ENCODE results near the gene SNX5. TPM values are rescaled to one million over a fixed set of nuclear protein-coding genes. Genes with fewer than 3 reads are reported as not detected.

Gene SNX5
- total RNA-seq, 2 donors from 2014 or later, result 37.3 to 50.3 TPM

DNA sequence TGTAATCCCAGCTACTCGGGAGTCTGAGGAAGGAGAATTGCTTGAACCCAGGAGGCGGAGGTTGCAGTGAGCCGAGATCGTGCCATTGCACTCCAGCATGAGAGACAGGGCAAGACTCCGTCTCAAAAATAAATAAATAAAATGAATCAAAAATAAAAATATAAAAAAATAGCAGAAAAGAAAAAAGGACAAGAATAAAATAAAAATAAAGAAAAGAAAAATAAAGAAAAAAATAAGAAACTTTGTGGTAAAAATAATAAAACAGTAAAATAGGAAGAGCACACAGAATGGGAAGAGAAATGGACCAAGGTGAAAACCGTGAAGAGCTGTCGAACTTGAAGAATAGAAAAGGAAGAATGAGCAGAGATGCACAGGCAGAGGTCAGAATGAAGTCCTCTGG is 63.0 kb downstream of the SNX5 start:
- Histone ChIP-seq H3K27me3 (no peaks in the 10 kb centered on the region), H3K4me1 (peaks cover 0 to 3% of the 10 kb centered on the region in 2 donors), H3K27ac (no peak overlapping the region), H3K4me3 (no peak overlapping the region), H3K36me3 (no peaks in the 10 kb centered on the region), H3K9me3 (no peaks in the 10 kb centered on the region)
- TF ChIP-seq, protein P1, sequence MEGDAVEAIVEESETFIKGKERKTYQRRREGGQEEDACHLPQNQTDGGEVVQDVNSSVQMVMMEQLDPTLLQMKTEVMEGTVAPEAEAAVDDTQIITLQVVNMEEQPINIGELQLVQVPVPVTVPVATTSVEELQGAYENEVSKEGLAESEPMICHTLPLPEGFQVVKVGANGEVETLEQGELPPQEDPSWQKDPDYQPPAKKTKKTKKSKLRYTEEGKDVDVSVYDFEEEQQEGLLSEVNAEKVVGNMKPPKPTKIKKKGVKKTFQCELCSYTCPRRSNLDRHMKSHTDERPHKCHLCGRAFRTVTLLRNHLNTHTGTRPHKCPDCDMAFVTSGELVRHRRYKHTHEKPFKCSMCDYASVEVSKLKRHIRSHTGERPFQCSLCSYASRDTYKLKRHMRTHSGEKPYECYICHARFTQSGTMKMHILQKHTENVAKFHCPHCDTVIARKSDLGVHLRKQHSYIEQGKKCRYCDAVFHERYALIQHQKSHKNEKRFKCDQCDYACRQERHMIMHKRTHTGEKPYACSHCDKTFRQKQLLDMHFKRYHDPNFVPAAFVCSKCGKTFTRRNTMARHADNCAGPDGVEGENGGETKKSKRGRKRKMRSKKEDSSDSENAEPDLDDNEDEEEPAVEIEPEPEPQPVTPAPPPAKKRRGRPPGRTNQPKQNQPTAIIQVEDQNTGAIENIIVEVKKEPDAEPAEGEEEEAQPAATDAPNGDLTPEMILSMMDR (IDR thresholded peaks at IDR 0.05), result no peak
- DNase-seq (ENCODE audit: low spot score), result no peak

GRCh38 chr20:17904027-17904426 is 64.6 kb downstream of the SNX5 start:
- no peaks in the 10 kb centered on the region for H3K36me3 ChIP-seq
- H3K4me3 ChIP-seq, result no peak overlapping the region
- DNase-seq (ENCODE audit: low spot score), result no peak
- H3K27me3 ChIP-seq, result no peaks in the 10 kb centered on the region
- TF ChIP-seq, protein P1 (IDR thresholded peaks at IDR 0.05), result no peak
- no peak overlapping the region for H3K27ac ChIP-seq
- H3K4me1 ChIP-seq, result no peaks in the 10 kb centered on the region
- H3K9me3 ChIP-seq, result no peaks in the 10 kb centered on the region

DNA sequence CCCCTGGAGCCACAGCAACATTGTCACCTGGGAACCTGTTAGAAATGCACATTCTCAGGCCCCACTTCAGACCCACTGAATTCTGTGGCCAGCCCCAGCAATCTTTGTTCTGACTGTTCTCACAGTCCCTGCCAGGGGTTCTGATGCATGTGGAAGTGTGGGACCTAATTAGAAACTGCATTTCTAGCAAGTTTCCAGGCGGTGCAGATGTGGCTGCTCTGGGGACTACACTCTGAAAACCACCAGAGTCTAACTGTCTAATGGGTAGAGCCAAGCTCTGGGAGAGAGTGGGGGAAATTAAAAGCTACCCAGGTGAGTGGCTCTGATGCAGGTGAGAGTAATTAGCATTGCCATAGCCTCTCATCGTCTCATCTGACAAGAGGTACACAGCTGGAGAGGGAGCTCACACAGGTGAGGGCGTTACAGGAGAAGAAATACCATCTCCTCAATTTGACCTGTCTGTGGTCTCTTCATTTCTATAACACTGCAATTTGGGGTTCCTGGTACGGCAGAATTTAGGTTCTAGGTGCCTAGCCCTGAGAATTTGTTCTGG is 66.0 kb downstream of the SNX5 start:
- TF ChIP-seq, protein P1 (IDR thresholded peaks at IDR 0.05), result no peak
- Histone ChIP-seq H3K9me3 (no peaks in the 10 kb centered on the region), H3K4me1 (peaks cover 0 to 6% of the 10 kb centered on the region in 2 donors), H3K27ac (no peak overlapping the region), H3K27me3 (no peaks in the 10 kb centered on the region), H3K4me3 (no peak overlapping the region), H3K36me3 (no peaks in the 10 kb centered on the region)
- no peak for DNase-seq (ENCODE audit: low spot score)

- Histone ChIP-seq H3K4me1 (peaks cover 0 to 9% of the 10 kb centered on the region in 2 donors), H3K36me3 (no peaks in the 10 kb centered on the region), H3K4me3 (no peak overlapping the region), H3K27me3 (no peaks in the 10 kb centered on the region), H3K27ac (no peak overlapping the region), H3K9me3 (no peaks in the 10 kb centered on the region)
- TF ChIP-seq, protein P1 (IDR thresholded peaks at IDR 0.05), result no peak
- no peak for DNase-seq (ENCODE audit: low spot score)
These were observed 66.6 kb downstream of the SNX5 start for GRCh38 chr20:17901971-17902370.

- H3K27ac ChIP-seq, result no peak overlapping the region
- peak; percentile 89 for DNase-seq (ENCODE audit: low spot score)
- peaks cover 0 to 35% of the 10 kb centered on the region in 2 donors for H3K4me1 ChIP-seq
- H3K36me3 ChIP-seq, result no peaks in the 10 kb centered on the region
- H3K4me3 ChIP-seq, result no peak overlapping the region
- H3K9me3 ChIP-seq, result no peaks in the 10 kb centered on the region
- no peaks in the 10 kb centered on the region for H3K27me3 ChIP-seq
- TF ChIP-seq, protein P1 (IDR thresholded peaks at IDR 0.05), result peak; percentile 94 to 96
These were observed 70.0 kb downstream of the SNX5 start for GRCh38 chr20:17898548-17898994.
